Fibroblast of lung (primary cell): ENCODE results near the gene USP53.

Experiments used
- EZH2 ChIP-seq: IDR thresholded peaks from 2 replicates; pipeline ENCODE4 v1.5.1; 2012; ENCODE audit warnings: low read length, control low read depth, mild to moderate bottlenecking; ENCODE audit errors: missing control alignments
- TF ChIP-seq, protein P1 (sequence below), 2 donors: IDR thresholded peaks in 1 of 2; conservative IDR thresholded peaks in 1 of 2; 1 replicate in 1 of 2; 2 replicates in 1 of 2; pipeline ENCODE4 v1.5.1; 2011 to 2012; ENCODE audit warnings: low read length in 2 of 2, control low read depth in 1 of 2, inconsistent platforms in 1 of 2, low read depth in 1 of 2, mild to moderate bottlenecking in 1 of 2

- TF ChIP-seq, protein P1, sequence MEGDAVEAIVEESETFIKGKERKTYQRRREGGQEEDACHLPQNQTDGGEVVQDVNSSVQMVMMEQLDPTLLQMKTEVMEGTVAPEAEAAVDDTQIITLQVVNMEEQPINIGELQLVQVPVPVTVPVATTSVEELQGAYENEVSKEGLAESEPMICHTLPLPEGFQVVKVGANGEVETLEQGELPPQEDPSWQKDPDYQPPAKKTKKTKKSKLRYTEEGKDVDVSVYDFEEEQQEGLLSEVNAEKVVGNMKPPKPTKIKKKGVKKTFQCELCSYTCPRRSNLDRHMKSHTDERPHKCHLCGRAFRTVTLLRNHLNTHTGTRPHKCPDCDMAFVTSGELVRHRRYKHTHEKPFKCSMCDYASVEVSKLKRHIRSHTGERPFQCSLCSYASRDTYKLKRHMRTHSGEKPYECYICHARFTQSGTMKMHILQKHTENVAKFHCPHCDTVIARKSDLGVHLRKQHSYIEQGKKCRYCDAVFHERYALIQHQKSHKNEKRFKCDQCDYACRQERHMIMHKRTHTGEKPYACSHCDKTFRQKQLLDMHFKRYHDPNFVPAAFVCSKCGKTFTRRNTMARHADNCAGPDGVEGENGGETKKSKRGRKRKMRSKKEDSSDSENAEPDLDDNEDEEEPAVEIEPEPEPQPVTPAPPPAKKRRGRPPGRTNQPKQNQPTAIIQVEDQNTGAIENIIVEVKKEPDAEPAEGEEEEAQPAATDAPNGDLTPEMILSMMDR (conservative IDR thresholded peaks at IDR 0.05 in 1 of 2, IDR thresholded peaks at IDR 0.05 in 1 of 2; ENCODE audit: low read depth in 1 of 2, low read length in 2 of 2): no peak
- no peak for TF ChIP-seq EZH2
These were observed 27.6 kb downstream of the USP53 start for GRCh38 chr4:119240128-119240527.
